Endothelial cell of umbilical vein (primary cell): ENCODE measurements around the gene GIPR.

ENCODE experiments used
- EZH2 ChIP-seq: IDR thresholded peaks from 2 replicates; pipeline ENCODE4 v1.6.1; 2012; ENCODE audit warnings: borderline replicate concordance, low read depth, mild to moderate bottlenecking, moderate library complexity, low read length, inconsistent platforms; ENCODE audit not compliant: severe bottlenecking
- FOS ChIP-seq: IDR thresholded peaks from 2 replicates; pipeline ENCODE4 v1.6.1; 2011; ENCODE audit warnings: mild to moderate bottlenecking, low read length, moderate library complexity, borderline replicate concordance; ENCODE audit not compliant: insufficient read depth
- GATA2 ChIP-seq: IDR thresholded peaks from 2 replicates; pipeline ENCODE4 v1.7.0; 2011; ENCODE audit warnings: low read depth, mild to moderate bottlenecking, moderate library complexity, mixed read lengths, low read length; ENCODE audit not compliant: insufficient read length, insufficient read depth
- JUN ChIP-seq: IDR thresholded peaks from 2 replicates; pipeline ENCODE4 v1.6.1; 2011; ENCODE audit warnings: borderline replicate concordance, low read depth; ENCODE audit not compliant: insufficient read length, insufficient read depth
- MYC ChIP-seq: IDR thresholded peaks from one replicate; pipeline ENCODE4 v1.6.1; 2011; ENCODE audit warnings: mild to moderate bottlenecking, low read depth, low read length
- POLR2A ChIP-seq: IDR thresholded peaks from 2 replicates; pipeline ENCODE4 v1.6.1; 2012; ENCODE audit warnings: low read depth, mild to moderate bottlenecking, control low read depth, low read length
- POLR2AphosphoS5 ChIP-seq: IDR thresholded peaks from 2 replicates; pipeline ENCODE4 v1.6.1; 2012; ENCODE audit warnings: low read depth, mild to moderate bottlenecking, control low read depth, low read length, moderate library complexity; ENCODE audit not compliant: insufficient read depth
- TF ChIP-seq, protein P1 (sequence below), 2 donors: IDR thresholded peaks; 1 replicate in 1 of 2; 2 replicates in 1 of 2; pipeline ENCODE4 v1.5.1; 2011; ENCODE audit warnings: low read length in 2 of 2, mild to moderate bottlenecking in 2 of 2, moderate library complexity in 2 of 2, control low read depth in 1 of 2, inconsistent platforms in 1 of 2, low read depth in 1 of 2; ENCODE audit not compliant: insufficient read depth in 1 of 2; ENCODE audit errors: extremely low read depth in 1 of 2
- TF ChIP-seq, protein P2 (sequence below): IDR thresholded peaks from 2 replicates; pipeline ENCODE4 v1.6.1; 2011; ENCODE audit not compliant: insufficient read depth, insufficient read length

DNA sequence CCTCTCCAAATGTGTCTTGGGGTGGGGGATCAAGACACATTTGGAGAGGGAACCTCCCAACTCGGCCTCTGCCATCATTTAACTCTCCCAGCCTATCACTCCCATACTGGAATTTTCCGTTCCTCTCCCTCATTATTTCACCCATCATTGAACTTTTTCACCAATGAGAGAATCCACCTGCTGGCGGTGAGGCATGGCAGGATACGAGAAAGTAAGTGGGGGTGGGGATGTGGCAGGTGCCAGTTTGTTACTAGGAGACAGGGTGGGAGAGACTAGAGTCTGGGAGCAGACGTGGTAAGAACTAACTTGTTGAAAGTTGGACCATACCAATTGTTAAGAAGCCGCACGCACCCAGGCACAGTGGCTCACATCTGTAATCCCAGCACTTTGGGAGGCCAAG is 6.9 kb downstream of the GIPR start:
- TF ChIP-seq EZH2 (no peak), POLR2A (no peak), POLR2AphosphoS5 (no peak), JUN (no peak), MYC (no peak), FOS (no peak), GATA2 (no peak)
- TF ChIP-seq, protein P1, sequence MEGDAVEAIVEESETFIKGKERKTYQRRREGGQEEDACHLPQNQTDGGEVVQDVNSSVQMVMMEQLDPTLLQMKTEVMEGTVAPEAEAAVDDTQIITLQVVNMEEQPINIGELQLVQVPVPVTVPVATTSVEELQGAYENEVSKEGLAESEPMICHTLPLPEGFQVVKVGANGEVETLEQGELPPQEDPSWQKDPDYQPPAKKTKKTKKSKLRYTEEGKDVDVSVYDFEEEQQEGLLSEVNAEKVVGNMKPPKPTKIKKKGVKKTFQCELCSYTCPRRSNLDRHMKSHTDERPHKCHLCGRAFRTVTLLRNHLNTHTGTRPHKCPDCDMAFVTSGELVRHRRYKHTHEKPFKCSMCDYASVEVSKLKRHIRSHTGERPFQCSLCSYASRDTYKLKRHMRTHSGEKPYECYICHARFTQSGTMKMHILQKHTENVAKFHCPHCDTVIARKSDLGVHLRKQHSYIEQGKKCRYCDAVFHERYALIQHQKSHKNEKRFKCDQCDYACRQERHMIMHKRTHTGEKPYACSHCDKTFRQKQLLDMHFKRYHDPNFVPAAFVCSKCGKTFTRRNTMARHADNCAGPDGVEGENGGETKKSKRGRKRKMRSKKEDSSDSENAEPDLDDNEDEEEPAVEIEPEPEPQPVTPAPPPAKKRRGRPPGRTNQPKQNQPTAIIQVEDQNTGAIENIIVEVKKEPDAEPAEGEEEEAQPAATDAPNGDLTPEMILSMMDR (IDR thresholded peaks at IDR 0.05; ENCODE audit: extremely low read depth in 1 of 2, insufficient read depth in 1 of 2, low read depth in 1 of 2, low read length in 2 of 2), result no peak
- TF ChIP-seq, protein P2, sequence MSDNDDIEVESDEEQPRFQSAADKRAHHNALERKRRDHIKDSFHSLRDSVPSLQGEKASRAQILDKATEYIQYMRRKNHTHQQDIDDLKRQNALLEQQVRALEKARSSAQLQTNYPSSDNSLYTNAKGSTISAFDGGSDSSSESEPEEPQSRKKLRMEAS, result no peak
